OCI-LY7 (cell line): ENCODE measurements around the gene NPB. TPM values are rescaled to one million over a fixed set of nuclear protein-coding genes. Genes with fewer than 3 reads are reported as not detected.

Experiments
- BruUV-seq: library from RNA; stranded (reverse); fragments of 400-500 nt; replicated peaks from 2 replicates; lab custom pipeline; 2021; lab: Mats Ljungman, UMichigan
- CTCF ChIA-PET: fragments of 300-600 bp; sonication (Branson Sonifier 250); formaldehyde crosslinking; loops from one replicate; lab custom pipeline; 2022; ENCODE audit warnings: antibody characterized with exemption; ENCODE audit not compliant: unreplicated experiment; lab: Charles Lee
- POLR2A ChIA-PET: fragments of 300-600 bp; sonication (Branson Sonifier 250); formaldehyde crosslinking; loops from one replicate; lab custom pipeline; 2022; ENCODE audit warnings: antibody characterized with exemption; lab: Charles Lee
- DNase-seq: peaks from one replicate; pipeline ENCODE4 v3.0.0-alpha.2; 2015; ENCODE audit warnings: low spot score
- H2AFZ ChIP-seq: fragments of 200-600 bp; sonication (generic), shearing (Covaris generic); 2 replicates; pipeline ENCODE4 v1.6.1; 2014; ENCODE audit warnings: mild to moderate bottlenecking, antibody characterized with exemption, low read length, moderate library complexity
- H3K27ac ChIP-seq: fragments of 200-600 bp; sonication (generic); 2 replicates; pipeline ENCODE4 v1.5.1; 2014; ENCODE audit warnings: mixed run types, low read depth, mild to moderate bottlenecking, moderate library complexity, low read length, inconsistent platforms; ENCODE audit not compliant: poor library complexity, severe bottlenecking
- H3K36me3 ChIP-seq: fragments of 200-600 bp; sonication (generic); 2 replicates; pipeline ENCODE4 v1.6.1; 2014; ENCODE audit warnings: mild to moderate bottlenecking, antibody characterized with exemption, low read length, moderate library complexity, mixed read lengths; ENCODE audit not compliant: insufficient read depth
- H3K4me1 ChIP-seq: fragments of 200-600 bp; sonication (generic); 2 replicates; pipeline ENCODE4 v1.5.1; 2014; ENCODE audit warnings: mild to moderate bottlenecking, low read length; ENCODE audit not compliant: insufficient read depth, poor library complexity, severe bottlenecking
- H3K4me2 ChIP-seq: fragments of 200-600 bp; sonication (generic); 2 replicates; pipeline ENCODE4 v1.6.1; 2014; ENCODE audit warnings: mild to moderate bottlenecking, low read length
- H3K4me3 ChIP-seq: fragments of 200-600 bp; sonication (generic); 2 replicates; pipeline ENCODE4 v1.5.1; 2014; ENCODE audit warnings: mild to moderate bottlenecking, low read depth, low read length; ENCODE audit not compliant: poor library complexity, severe bottlenecking
- H3K79me2 ChIP-seq: fragments of 200-600 bp; sonication (generic); 2 replicates; pipeline ENCODE4 v1.6.1; 2016; ENCODE audit warnings: low read depth, mild to moderate bottlenecking, low read length, moderate library complexity, mixed read lengths; ENCODE audit not compliant: insufficient read depth
- H3K9me2 ChIP-seq: fragments of 200-600 bp; sonication (generic); 2 replicates; pipeline ENCODE4 v1.6.1; 2016; ENCODE audit warnings: mild to moderate bottlenecking, low read length, mixed read lengths; ENCODE audit not compliant: insufficient read depth
- H3K9me3 ChIP-seq: fragments of 200-600 bp; sonication (generic); 2 replicates; pipeline ENCODE4 v1.6.1; 2014; ENCODE audit warnings: mild to moderate bottlenecking, mixed run types, low read length, mixed read lengths
- H4K20me1 ChIP-seq: fragments of 200-600 bp; sonication (generic); 2 replicates; pipeline ENCODE4 v1.6.1; 2014; ENCODE audit warnings: mild to moderate bottlenecking, antibody characterized with exemption, low read length, moderate library complexity, mixed read lengths; ENCODE audit not compliant: insufficient read depth
- EZH2phosphoT487 ChIP-seq: fragments of 200-600 bp; sonication (generic); IDR thresholded peaks from 2 replicates; pipeline ENCODE4 v1.6.1; 2018; ENCODE audit warnings: low read depth, borderline replicate concordance, mild to moderate bottlenecking, mixed run types, antibody characterized with exemption, low read length, moderate library complexity, mixed read lengths
- intact Hi-C: fragments of 100-400 bp; cut with micrococcal nuclease; formaldehyde crosslinking; loops from one replicate; pipeline ENCODE4 v1.10.0; 2022; ENCODE audit not compliant: unreplicated experiment
- total RNA-seq, 2 experiments: library from RNA; depleted of rRNA in 1 of 2; stranded (reverse); fragments of >200 nt in 1 of 2; shearing (Covaris generic) in 1 of 2; gene quantifications; 2 replicates each; pipeline ENCODE4 v1.2.3, GENCODE V29; 2014 to 2022
- TF ChIP-seq, protein P1 (sequence below): fragments of 200-600 bp; sonication (generic); conservative IDR thresholded peaks from 2 replicates; pipeline ENCODE4 v1.5.1; 2014; ENCODE audit warnings: mild to moderate bottlenecking, antibody characterized with exemption, low read length, moderate library complexity, mixed read lengths

NPB gene
- total RNA-seq, 2 experiments from 2014 or later, result 2.8 to 3.2 TPM

DNA sequence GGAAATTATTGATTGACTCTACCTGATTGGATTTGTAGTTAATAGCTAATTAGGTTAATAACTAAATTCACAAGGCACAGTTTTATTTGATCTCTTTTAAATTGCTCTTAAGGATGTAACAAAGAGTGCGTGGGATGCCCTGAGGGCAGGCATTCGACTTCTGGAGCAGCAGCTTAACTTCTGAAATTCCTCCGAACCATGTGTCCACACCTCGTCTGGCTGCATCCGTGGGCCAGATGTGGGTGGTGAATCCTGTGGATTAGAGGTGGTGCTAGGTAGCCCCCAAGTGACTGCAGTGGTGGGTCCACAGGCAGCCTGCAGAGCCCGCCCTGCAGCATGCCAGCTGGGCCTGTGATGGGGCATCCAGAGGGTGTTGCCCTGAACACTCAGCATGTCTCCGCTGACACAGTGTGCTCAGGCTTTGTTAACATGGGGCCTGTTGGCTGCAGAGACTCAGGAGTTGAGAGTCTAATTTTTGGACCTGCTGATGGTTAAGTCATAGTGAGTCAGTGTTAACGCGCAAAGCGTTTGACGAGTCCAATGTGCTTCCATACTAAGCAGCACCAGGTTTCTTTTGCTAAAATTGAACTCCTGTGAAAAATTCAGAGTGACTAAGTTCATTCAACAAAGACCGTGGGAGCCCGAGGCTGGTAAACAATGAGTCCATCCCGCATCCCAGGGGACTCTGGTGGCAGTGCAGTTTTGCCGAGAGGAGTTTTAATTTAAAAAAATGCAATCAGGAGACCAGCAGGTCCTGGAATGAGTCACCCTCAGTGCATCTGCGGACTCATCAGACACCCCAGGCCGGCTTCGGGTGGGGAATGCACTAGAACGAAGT lies 3.8 kb upstream of the NPB start:
- ChIA-PET POLR2A (interaction anchor here (0.7 kb wide), 1 partner anchor 18 kb away, joined by 5 read pairs; no protein-coding TSS in a partner anchor), CTCF (no interaction called here)
- BruUV-seq, result no TSS peak
- Histone ChIP-seq H4K20me1 (no peaks in the 10 kb centered on the region), H3K27ac (no peak overlapping the region), H3K4me2 (no peak overlapping the region), H2AFZ (no peak overlapping the region), H3K9me3 (no peaks in the 10 kb centered on the region), H3K9me2 (no peaks in the 10 kb centered on the region), H3K4me1 (peaks cover 16% of the 10 kb centered on the region), H3K79me2 (peaks cover 15% of the 10 kb centered on the region; the same call in 1 of the 2 replicates), H3K36me3 (peaks cover 61% of the 10 kb centered on the region), H3K4me3 (no peak overlapping the region)
- no peak for DNase-seq
- intact Hi-C loops, result no loop called here
- TF ChIP-seq, protein P1, sequence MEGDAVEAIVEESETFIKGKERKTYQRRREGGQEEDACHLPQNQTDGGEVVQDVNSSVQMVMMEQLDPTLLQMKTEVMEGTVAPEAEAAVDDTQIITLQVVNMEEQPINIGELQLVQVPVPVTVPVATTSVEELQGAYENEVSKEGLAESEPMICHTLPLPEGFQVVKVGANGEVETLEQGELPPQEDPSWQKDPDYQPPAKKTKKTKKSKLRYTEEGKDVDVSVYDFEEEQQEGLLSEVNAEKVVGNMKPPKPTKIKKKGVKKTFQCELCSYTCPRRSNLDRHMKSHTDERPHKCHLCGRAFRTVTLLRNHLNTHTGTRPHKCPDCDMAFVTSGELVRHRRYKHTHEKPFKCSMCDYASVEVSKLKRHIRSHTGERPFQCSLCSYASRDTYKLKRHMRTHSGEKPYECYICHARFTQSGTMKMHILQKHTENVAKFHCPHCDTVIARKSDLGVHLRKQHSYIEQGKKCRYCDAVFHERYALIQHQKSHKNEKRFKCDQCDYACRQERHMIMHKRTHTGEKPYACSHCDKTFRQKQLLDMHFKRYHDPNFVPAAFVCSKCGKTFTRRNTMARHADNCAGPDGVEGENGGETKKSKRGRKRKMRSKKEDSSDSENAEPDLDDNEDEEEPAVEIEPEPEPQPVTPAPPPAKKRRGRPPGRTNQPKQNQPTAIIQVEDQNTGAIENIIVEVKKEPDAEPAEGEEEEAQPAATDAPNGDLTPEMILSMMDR, result no peak
- no peak for TF ChIP-seq EZH2phosphoT487

DNA sequence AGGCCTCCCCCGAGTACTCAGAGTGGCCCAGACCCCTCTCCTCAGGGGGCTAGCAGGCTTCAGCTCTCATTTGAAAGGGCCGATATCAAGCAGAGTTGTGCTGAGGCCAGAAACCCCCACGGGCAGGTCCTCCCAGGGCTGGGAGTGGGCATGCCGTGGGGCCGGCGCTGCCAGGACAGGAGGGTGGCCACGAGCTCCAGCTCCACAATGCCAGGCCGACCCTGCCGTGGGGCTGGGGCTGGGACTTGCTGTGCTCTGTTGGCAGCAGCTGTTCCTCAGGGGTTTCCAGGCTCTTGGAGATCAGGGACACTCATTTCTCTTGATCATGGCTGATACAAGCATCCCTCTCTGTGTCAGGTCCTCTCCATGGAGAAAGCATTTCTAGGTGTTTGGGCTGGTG lies 3.2 kb upstream of the NPB start:
- BruUV-seq, result no TSS peak

More for the DNA sequence above, 3.2 kb upstream of the NPB start:
- Histone ChIP-seq H3K79me2 (peaks cover 9% of the 10 kb centered on the region; the same call in 1 of the 2 replicates), H3K4me3 (no peak overlapping the region), H4K20me1 (no peaks in the 10 kb centered on the region), H3K9me3 (no peaks in the 10 kb centered on the region), H3K36me3 (peaks cover 61% of the 10 kb centered on the region), H3K27ac (no peak overlapping the region), H3K4me2 (no peak overlapping the region), H3K9me2 (no peaks in the 10 kb centered on the region), H2AFZ (no peak overlapping the region), H3K4me1 (peaks cover 9% of the 10 kb centered on the region)
- DNase-seq, result no peak
- intact Hi-C loops, result no loop called here
- CTCF ChIA-PET, result no interaction called here
- POLR2A ChIA-PET, result no interaction called here
- TF ChIP-seq, protein P1, result no peak
- no peak for TF ChIP-seq EZH2phosphoT487
